GM06990 (cell line): ENCODE results near the gene BAD.

Experiments used
- DNase-seq: peaks from one replicate; pipeline ENCODE4 v3.0.0-alpha.2; 2011; ENCODE audit not compliant: insufficient read length; ENCODE audit errors: extremely low read depth
- H3K27me3 ChIP-seq: replicated peaks from 2 replicates; pipeline ENCODE4 v1.6.0; 2011; ENCODE audit warnings: low read length; ENCODE audit not compliant: control insufficient read depth, insufficient read depth
- H3K36me3 ChIP-seq: 2 replicates; pipeline ENCODE4 v1.5.1; 2011; ENCODE audit warnings: low read length; ENCODE audit not compliant: control insufficient read depth, insufficient read depth
- H3K4me3 ChIP-seq: replicated peaks from 2 replicates; pipeline ENCODE4 v1.5.1; 2011; ENCODE audit warnings: low read depth, mild to moderate bottlenecking, control low read depth, low read length
- TF ChIP-seq, protein P1 (sequence below): IDR thresholded peaks from 2 replicates; pipeline ENCODE4 v1.5.1; 2011; ENCODE audit warnings: low read length, control low read depth, mild to moderate bottlenecking, inconsistent platforms; ENCODE audit not compliant: insufficient read depth, poor library complexity, severe bottlenecking

BAD gene

DNA sequence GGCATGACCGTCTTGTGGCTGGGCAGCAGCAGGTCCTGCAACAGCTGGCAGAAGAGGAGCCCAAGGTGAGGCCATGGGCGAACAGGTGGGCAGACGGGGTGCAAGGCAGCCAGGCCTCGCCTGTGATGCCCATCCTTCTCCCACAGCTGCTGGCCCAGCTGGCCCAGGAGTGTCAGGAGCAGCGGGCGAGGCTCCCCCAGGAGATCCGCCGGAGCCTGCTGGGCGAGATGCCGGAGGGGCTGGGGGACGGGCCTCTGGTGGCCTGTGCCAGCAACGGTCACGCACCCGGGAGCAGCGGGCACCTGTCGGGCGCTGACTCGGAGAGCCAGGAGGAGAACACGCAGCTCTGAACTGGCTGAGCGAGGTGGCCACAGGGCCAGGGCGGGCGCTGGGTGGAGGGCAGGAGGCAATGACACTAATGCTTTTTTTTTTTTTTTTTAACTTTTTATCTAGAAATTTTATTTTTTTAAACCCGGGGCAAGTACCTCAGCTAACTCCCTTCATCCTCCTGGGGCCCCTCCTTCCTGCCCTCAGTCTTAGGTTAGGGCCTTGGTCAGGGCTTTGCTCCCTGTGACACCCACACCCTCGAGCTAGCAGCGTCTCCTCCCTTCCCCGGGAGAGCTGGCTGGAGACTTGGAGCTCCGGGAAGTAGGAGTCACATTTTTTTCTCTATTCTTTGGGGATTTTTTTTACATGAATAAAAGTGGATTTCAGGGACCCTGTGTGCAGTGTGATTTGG, 17.1 kb downstream of the BAD start:
- no peak for DNase-seq
- Histone ChIP-seq H3K4me3 (no peak overlapping the region), H3K36me3 (peaks cover 5% of the 10 kb centered on the region)

DNA sequence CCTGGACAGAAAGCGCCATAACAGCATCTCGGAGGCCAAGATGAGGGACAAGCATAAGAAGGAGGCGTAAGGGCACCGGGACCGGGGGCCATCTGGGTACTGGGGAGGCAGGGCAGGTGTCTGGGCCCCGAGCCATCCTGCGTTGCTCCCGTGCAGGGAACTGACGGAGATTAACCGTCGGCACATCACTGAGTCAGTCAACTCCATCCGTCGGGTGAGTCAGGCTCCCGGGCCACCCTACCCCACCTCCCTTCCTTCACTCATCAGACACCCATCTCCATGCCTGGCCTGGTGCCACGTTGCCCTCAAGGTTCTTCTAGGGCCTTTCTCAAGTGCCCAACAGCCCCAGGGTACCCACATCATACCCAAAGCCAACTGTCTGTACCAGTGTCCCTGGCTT, 18.1 kb downstream of the BAD start:
- DNase-seq, result no peak
- no peaks in the 10 kb centered on the region for H3K27me3 ChIP-seq
- H3K4me3 ChIP-seq, result no peak overlapping the region
- TF ChIP-seq, protein P1, sequence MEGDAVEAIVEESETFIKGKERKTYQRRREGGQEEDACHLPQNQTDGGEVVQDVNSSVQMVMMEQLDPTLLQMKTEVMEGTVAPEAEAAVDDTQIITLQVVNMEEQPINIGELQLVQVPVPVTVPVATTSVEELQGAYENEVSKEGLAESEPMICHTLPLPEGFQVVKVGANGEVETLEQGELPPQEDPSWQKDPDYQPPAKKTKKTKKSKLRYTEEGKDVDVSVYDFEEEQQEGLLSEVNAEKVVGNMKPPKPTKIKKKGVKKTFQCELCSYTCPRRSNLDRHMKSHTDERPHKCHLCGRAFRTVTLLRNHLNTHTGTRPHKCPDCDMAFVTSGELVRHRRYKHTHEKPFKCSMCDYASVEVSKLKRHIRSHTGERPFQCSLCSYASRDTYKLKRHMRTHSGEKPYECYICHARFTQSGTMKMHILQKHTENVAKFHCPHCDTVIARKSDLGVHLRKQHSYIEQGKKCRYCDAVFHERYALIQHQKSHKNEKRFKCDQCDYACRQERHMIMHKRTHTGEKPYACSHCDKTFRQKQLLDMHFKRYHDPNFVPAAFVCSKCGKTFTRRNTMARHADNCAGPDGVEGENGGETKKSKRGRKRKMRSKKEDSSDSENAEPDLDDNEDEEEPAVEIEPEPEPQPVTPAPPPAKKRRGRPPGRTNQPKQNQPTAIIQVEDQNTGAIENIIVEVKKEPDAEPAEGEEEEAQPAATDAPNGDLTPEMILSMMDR, result no peak
- peaks cover 7% of the 10 kb centered on the region for H3K36me3 ChIP-seq

More for the DNA sequence above, 17.1 kb downstream of the BAD start:
- TF ChIP-seq, protein P1, result no peak
- H3K27me3 ChIP-seq, result no peaks in the 10 kb centered on the region

GRCh38 chr11:64265176-64266160, 19.0 kb downstream of the BAD start:
- Histone ChIP-seq H3K27me3 (no peaks in the 10 kb centered on the region), H3K36me3 (peaks cover 8% of the 10 kb centered on the region), H3K4me3 (no peak overlapping the region)
- DNase-seq, result no peak
- TF ChIP-seq, protein P1, result no peak

DNA sequence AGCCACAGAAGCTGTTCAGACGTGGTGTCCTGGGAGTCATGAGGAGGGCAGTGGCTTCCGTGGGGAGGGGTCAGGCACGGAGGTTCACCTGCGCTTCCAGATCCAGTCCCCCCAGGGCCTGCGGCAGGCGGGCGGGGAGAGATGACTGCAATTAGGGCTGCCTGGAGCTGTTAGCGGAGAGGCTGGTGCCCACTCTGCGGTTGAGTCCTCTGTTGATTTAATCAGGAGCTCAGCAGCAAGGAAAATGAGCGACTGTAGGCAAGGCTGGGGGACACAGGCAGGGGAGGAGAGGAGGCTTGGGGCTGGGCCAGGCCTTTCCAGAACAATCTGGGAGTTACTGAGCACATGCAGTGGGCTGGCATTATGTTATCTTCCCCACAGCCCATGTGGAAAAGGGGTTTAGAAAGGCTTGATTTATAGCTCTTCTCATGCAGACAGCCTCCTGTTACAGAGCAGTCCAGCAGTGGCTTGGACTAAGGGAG, 20.1 kb downstream of the BAD start:
- H3K4me3 ChIP-seq, result no peak overlapping the region
- H3K36me3 ChIP-seq, result peaks cover 8% of the 10 kb centered on the region
- DNase-seq, result no peak
- H3K27me3 ChIP-seq, result no peaks in the 10 kb centered on the region
- TF ChIP-seq, protein P1, result no peak

DNA sequence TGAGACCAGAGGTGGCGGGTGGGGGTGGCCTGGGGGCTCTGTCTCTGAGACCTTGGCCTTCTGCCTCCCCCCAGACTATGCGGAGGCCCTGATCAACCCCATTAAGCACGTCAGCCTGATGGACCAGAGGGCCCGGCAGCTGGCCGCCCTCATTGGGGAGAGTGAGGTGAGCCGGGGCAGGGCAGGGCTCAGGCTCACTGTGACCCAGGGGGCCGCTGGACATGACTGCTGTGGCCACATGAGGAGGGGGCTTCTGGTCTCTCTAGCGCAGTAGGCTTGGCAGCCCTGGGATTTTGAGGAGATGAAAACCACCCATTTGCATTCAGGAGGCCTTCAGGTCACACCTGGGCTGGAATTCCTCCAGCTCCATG, 20.5 kb downstream of the BAD start:
- no peak overlapping the region for H3K4me3 ChIP-seq
- TF ChIP-seq, protein P1, result no peak
- no peak for DNase-seq
- peaks cover 8% of the 10 kb centered on the region for H3K36me3 ChIP-seq
- H3K27me3 ChIP-seq, result no peaks in the 10 kb centered on the region
